Natural killer cell (primary cell): Measurements from ENCODE around the gene SLC17A7. TPM values are rescaled to one million over a fixed set of nuclear protein-coding genes. Genes with fewer than 3 reads are reported as not detected.

Experiments used
- ATAC-seq, 3 donors: fragments of 150-1000 bp in 2 of 3; fragments of 200-7000 bp in 1 of 3; cut with Tn5 transposase; 1 replicate in 1 of 3; 2 replicates in 2 of 3; pipeline ENCODE4 v1.10.0; 2021; ENCODE audit warnings: mild to moderate bottlenecking in 2 of 3, moderate library complexity in 2 of 3
- DNase-seq, 2 donors: peaks; one replicate each; pipeline versions ENCODE4 v3.0.0 to v3.0.0-alpha.2; 2013 to 2021; ENCODE audit warnings: mixed read lengths in 1 of 2
- H3K27ac ChIP-seq: one replicate; pipeline ENCODE4 v1.5.1; 2013; ENCODE audit warnings: mild to moderate bottlenecking, low read length
- H3K27me3 ChIP-seq: one replicate; pipeline ENCODE4 v1.6.1; 2013; ENCODE audit warnings: low read length; ENCODE audit not compliant: control insufficient read depth, insufficient read depth
- H3K36me3 ChIP-seq: one replicate; pipeline ENCODE4 v1.6.1; 2013; ENCODE audit warnings: low read length; ENCODE audit not compliant: control insufficient read depth, insufficient read depth
- H3K4me1 ChIP-seq: one replicate; pipeline ENCODE4 v1.6.1; 2013; ENCODE audit warnings: low read length; ENCODE audit not compliant: control insufficient read depth, insufficient read depth
- H3K4me3 ChIP-seq: one replicate; pipeline ENCODE4 v1.5.1; 2013; ENCODE audit warnings: low read length
- H3K9me3 ChIP-seq: one replicate; pipeline ENCODE4 v1.6.1; 2013; ENCODE audit warnings: low read length; ENCODE audit not compliant: control insufficient read depth, insufficient read depth
- H3K27ac Mint-ChIP-seq, 2 donors: one replicate each; pipeline ENCODE4 v1.8.0; 2022; ENCODE audit warnings: mild to moderate bottlenecking in 2 of 2, mixed read lengths in 2 of 2, moderate library complexity in 1 of 2
- H3K27me3 Mint-ChIP-seq, 2 donors: one replicate each; pipeline ENCODE4 v1.8.0; 2022; ENCODE audit warnings: low read depth in 2 of 2, mixed read lengths in 2 of 2
- H3K36me3 Mint-ChIP-seq: one replicate; pipeline ENCODE4 v1.8.0; 2022; ENCODE audit warnings: mixed read lengths
- H3K4me1 Mint-ChIP-seq, 2 donors: one replicate each; pipeline ENCODE4 v1.8.0; 2022; ENCODE audit warnings: mixed read lengths in 2 of 2
- H3K4me3 Mint-ChIP-seq: one replicate; pipeline ENCODE4 v1.8.0; 2022; ENCODE audit warnings: mild to moderate bottlenecking, moderate library complexity, mixed read lengths
- H3K9me3 Mint-ChIP-seq, 2 donors: one replicate each; pipeline ENCODE4 v1.8.0; 2022; ENCODE audit warnings: mixed read lengths in 2 of 2
- WGBS: methylation state at CpG from one replicate; pipeline ENCODE4 v1.1.7; 2013; ENCODE audit warnings: missing lambda C conversion rate; ENCODE audit not compliant: insufficient coverage; 5-methylcytosine and 5-hydroxymethylcytosine counted together
- intact Hi-C: fragments of 100-400 bp; cut with micrococcal nuclease; formaldehyde crosslinking; loops from one replicate; pipeline ENCODE4 v1.14.2; 2022
- total RNA-seq, 4 donors: library from RNA; stranded (reverse); fragments of 120-200 nt in 1 of 4; gene quantifications; one replicate each; pipeline versions ENCODE4 v1.2.3 to v1.2.4, GENCODE V29; 2013 to 2022
- TF ChIP-seq, protein P1 (sequence below): fragments of 200-600 bp; IDR thresholded peaks from one replicate; pipeline ENCODE4 v1.8.0; 2022; ENCODE audit warnings: antibody characterized with exemption

Gene SLC17A7
- total RNA-seq, 3 donors from 2014 or later (not counting 1 experiment from before 2014, with no cell fraction given): not detected

DNA sequence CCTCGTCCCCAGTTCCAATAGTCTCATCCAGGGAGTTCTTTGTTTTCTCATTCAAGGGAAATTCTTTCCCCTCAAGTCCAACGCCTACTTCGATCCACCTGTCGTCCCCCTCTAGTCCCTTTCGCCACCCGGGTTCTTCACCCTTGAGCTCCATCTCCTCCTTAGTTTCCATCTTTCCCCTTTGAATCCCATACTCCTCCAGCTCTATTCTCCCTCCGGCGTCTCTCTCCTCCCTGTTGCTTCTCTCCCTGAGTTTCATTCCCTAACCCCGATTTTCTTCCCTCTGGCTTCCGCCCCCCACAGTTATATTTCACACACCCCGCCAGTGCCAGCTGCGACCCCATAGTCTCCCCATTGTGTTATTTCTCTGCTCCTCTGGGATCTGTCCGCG lies 628 bp upstream of the SLC17A7 start:
- DNase-seq (no peak), ATAC-seq (no peak)
- no peak overlapping the region for H3K4me3 ChIP-seq
- Mint-ChIP-seq H3K9me3 (no peaks in the 10 kb centered on the region), H3K27ac (peak overlapping the region in 1 of 2 donors; percentile 88), H3K4me3 (peak overlapping the region; percentile 83), H3K27me3 (peaks cover 50 to 52% of the 10 kb centered on the region in 2 donors), H3K36me3 (no peaks in the 10 kb centered on the region), H3K4me1 (peaks cover 17 to 49% of the 10 kb centered on the region in 2 donors)
- no peak overlapping the region for H3K27ac ChIP-seq
- TF ChIP-seq, protein P1, sequence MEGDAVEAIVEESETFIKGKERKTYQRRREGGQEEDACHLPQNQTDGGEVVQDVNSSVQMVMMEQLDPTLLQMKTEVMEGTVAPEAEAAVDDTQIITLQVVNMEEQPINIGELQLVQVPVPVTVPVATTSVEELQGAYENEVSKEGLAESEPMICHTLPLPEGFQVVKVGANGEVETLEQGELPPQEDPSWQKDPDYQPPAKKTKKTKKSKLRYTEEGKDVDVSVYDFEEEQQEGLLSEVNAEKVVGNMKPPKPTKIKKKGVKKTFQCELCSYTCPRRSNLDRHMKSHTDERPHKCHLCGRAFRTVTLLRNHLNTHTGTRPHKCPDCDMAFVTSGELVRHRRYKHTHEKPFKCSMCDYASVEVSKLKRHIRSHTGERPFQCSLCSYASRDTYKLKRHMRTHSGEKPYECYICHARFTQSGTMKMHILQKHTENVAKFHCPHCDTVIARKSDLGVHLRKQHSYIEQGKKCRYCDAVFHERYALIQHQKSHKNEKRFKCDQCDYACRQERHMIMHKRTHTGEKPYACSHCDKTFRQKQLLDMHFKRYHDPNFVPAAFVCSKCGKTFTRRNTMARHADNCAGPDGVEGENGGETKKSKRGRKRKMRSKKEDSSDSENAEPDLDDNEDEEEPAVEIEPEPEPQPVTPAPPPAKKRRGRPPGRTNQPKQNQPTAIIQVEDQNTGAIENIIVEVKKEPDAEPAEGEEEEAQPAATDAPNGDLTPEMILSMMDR: no peak
- no peaks in the 10 kb centered on the region for H3K9me3 ChIP-seq
- 28% methylated on average over 14 of the region's 14 CpGs for WGBS
- H3K27me3 ChIP-seq: peaks cover 46% of the 10 kb centered on the region
- intact Hi-C loops: no loop called here
- peaks cover 33% of the 10 kb centered on the region for H3K4me1 ChIP-seq
- H3K36me3 ChIP-seq: peaks cover 5% of the 10 kb centered on the region

DNA sequence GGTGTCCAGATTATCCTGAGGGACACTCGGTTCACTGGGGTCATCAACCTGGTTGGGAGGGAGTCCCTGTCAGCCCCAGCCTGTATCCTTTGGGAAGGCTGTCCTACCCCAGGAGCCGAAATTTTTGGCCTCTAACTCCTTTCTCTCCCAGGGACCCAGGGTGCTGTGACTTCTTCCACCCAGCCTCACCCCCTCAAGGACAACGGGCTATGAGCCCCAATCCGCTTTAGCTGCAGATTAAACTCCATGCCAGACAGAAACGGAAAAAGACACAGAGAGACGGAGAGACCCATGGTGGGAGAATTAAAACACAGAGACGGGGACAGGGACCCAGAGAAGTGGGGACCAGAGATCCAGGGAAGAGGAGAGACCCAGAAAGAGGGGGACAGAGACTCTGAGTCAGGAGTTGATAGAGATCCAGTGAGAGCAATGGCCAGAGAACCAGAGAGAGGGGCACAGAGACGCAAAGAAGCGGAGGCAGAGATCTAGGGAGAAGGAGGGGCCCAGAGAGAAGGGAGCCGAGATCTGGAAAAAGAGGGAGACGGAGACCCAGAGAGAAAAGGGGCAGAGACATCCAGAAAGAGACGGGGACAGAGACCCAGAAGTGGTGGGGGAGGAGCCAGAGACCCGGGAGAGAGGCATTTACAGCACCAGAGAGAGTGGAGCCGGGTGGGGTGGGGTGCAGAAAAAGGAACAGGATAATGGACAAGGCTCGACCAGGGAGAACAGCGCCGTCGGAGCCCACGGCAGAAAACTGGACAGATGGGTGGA lies 703 bp downstream of the SLC17A7 start:
- 43% methylated on average over 19 of the region's 19 CpGs for WGBS
- ATAC-seq (no peak), DNase-seq (no peak)
- H3K9me3 Mint-ChIP-seq: no peaks in the 10 kb centered on the region
- no peaks in the 10 kb centered on the region for H3K36me3 ChIP-seq
- no peaks in the 10 kb centered on the region for H3K9me3 ChIP-seq
- H3K4me3 ChIP-seq: no peak overlapping the region
- TF ChIP-seq, protein P1: no peak
- intact Hi-C loops: no loop called here
- H3K27me3 Mint-ChIP-seq: peaks cover 64 to 65% of the 10 kb centered on the region in 2 donors
- H3K4me3 Mint-ChIP-seq: peak overlapping the region; percentile 51
- H3K27me3 ChIP-seq: peaks cover 57% of the 10 kb centered on the region
- H3K4me1 Mint-ChIP-seq: peaks cover 26 to 55% of the 10 kb centered on the region in 2 donors
- H3K27ac ChIP-seq: no peak overlapping the region
- H3K27ac Mint-ChIP-seq: no peak overlapping the region
- peaks cover 43% of the 10 kb centered on the region for H3K4me1 ChIP-seq
- no peaks in the 10 kb centered on the region for H3K36me3 Mint-ChIP-seq

DNA sequence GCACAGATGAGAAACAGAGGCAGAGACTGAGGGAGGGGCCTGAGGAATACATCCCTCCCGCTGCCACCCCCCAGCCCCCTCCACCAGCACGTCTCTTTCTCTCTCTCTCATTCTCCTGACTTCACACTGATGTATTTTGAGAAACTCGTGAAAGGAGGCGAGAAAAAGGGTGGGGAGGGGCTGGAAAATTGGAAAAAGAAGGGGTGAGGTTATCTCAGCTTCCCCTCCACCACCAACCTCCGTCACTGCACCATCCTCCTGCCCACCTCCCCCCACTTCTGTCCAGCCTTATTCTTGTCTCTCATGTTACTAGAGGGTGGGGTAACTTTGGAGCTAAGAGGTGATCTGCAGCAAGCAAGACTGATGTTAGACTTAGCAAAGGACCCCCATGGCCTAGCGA lies 1.5 kb downstream of the SLC17A7 start:
- Mint-ChIP-seq H3K4me1 (peaks cover 28 to 60% of the 10 kb centered on the region in 2 donors), H3K4me3 (peak overlapping the region; percentile 45), H3K36me3 (no peaks in the 10 kb centered on the region), H3K9me3 (no peaks in the 10 kb centered on the region), H3K27me3 (peaks cover 72 to 73% of the 10 kb centered on the region in 2 donors), H3K27ac (no peak overlapping the region)
- TF ChIP-seq, protein P1: no peak
- no peak for ATAC-seq
- intact Hi-C loops: no loop called here
- Histone ChIP-seq H3K27ac (no peak overlapping the region), H3K36me3 (no peaks in the 10 kb centered on the region), H3K4me1 (peaks cover 43% of the 10 kb centered on the region), H3K9me3 (no peaks in the 10 kb centered on the region), H3K27me3 (peaks cover 57% of the 10 kb centered on the region), H3K4me3 (no peak overlapping the region)
- 85% methylated on average over 1 of the region's 6 CpGs for WGBS
- DNase-seq: no peak
